Mesodermal cell (in vitro differentiated cells): ENCODE measurements around the gene KIRREL1.
A peak's percentile ranks its signal among the peaks of the same experiment; 100 is the strongest.

ENCODE experiments used
- H3K27ac ChIP-seq: 2 replicates; pipeline ENCODE4 v1.7.0; 2013; ENCODE audit warnings: mild to moderate bottlenecking, low read depth, low read length, moderate library complexity; ENCODE audit not compliant: severe bottlenecking
- H3K36me3 ChIP-seq: 2 replicates; pipeline ENCODE4 v1.7.1; 2013; ENCODE audit warnings: mild to moderate bottlenecking, low read length, moderate library complexity; ENCODE audit not compliant: control insufficient read depth, insufficient read depth
- H3K4me1 ChIP-seq: one replicate; pipeline ENCODE4 v1.7.1; 2013; ENCODE audit warnings: mild to moderate bottlenecking, low read length; ENCODE audit not compliant: insufficient read depth, control insufficient read depth, poor library complexity, severe bottlenecking
- H3K4me3 ChIP-seq: 2 replicates; pipeline ENCODE4 v1.7.0; 2013; ENCODE audit warnings: low read length, control low read depth, mild to moderate bottlenecking; ENCODE audit not compliant: insufficient read depth, poor library complexity, severe bottlenecking; ENCODE audit errors: extremely low read depth
- H3K9me3 ChIP-seq: 2 replicates; pipeline ENCODE4 v1.7.1; 2013; ENCODE audit warnings: mild to moderate bottlenecking, low read length, moderate library complexity; ENCODE audit not compliant: control insufficient read depth
- WGBS, 2 experiments: methylation state at CpG; one replicate each; pipeline ENCODE4 v1.1.5; 2013; ENCODE audit warnings: missing lambda C conversion rate in 2 of 2; ENCODE audit not compliant: insufficient coverage in 2 of 2; 5-methylcytosine and 5-hydroxymethylcytosine counted together

The KIRREL1 gene

DNA sequence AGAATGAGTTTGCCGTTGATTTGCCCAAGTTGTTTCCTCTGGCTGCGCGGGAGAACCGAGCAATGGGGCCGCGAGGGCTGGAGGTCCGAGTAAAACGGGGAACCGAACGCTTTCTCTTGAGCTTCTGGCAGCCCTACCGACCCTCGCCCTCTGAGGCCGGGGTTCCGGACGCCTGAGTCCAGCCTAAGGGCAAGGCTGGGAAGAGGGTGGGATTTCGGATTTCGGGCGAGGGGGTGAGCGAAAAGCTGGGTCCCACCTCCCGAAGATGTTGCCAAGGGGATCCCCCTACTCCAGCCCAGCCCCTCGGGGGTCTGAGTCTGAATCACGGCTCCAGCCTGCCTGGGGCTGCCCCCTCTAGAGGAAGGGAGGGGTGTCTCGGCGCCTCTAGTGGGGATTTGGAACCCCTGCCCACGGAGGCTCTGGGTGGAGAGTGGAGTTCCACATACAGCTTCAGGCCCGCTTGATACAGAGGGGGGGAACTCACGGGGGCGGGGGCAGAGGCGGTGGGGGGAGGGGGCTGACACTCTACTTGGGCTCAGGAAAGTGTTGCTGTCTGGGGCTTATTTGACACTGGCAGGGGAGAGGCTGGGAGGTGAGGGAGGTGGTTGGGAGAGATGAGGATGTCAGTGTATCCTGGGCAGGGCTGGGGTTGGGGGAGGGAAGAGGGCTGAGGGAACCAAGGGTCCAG, 617 bp downstream of the KIRREL1 start:
- Histone ChIP-seq H3K4me1 (peaks cover 38% of the 10 kb centered on the region), H3K9me3 (no peaks in the 10 kb centered on the region), H3K36me3 (peaks cover 14% of the 10 kb centered on the region), H3K4me3 (peak overlapping the region; percentile 94), H3K27ac (peak overlapping the region; percentile 71)
- WGBS, 2 experiments = 1% methylated on average over 16 to 19 of the region's 29 CpGs

- 29 to 53% methylated on average over 6 to 8 of the region's 13 CpGs for WGBS, 2 experiments
- Histone ChIP-seq H3K4me1 (peaks cover 47% of the 10 kb centered on the region), H3K27ac (peak overlapping the region; percentile 16), H3K36me3 (peaks cover 21% of the 10 kb centered on the region), H3K9me3 (no peaks in the 10 kb centered on the region), H3K4me3 (peak overlapping the region; percentile 94)
Observed at GRCh38 chr1:157994704-157995582, 1.5 kb downstream of the KIRREL1 start.

DNA sequence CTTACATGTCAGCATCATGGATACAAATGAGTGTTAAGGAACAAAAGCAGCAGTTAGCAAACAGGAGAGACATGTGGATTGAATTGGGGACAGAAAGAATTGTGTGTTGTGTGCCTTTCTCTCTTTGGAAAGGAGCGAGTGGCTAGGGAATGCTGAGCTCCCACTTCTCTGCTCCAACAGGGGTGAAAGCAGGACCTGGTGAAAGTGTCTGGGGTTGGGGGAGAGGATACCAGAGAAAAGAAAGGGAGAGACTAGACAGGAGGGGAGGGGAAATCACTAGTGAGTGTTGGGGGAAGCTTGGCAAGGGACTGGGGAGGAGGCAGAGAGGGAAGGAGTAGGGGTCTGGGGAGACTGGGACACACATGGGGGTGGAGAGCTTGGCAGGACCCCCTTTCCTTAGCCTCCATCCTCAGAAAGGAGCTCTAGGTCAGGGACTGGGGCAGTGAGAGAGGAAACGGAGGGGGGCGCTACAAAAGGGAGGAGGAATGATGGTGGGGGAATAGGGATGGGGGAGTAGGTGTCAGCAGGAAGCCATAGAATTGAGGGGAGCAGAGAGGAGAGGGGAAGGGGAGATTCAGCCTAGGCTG, 2.2 kb downstream of the KIRREL1 start:
- no peaks in the 10 kb centered on the region for H3K9me3 ChIP-seq
- H3K4me1 ChIP-seq = peaks cover 54% of the 10 kb centered on the region
- peak overlapping the region; percentile 16 for H3K27ac ChIP-seq
- peaks cover 27% of the 10 kb centered on the region for H3K36me3 ChIP-seq
- H3K4me3 ChIP-seq = peak overlapping the region; percentile 94
- WGBS, 2 experiments = 46 to 74% methylated on average over 2 of the region's 3 CpGs

GRCh38 chr1:157996433-157996832, 3.0 kb downstream of the KIRREL1 start:
- Histone ChIP-seq H3K4me3 (no peak overlapping the region), H3K4me1 (peaks cover 61% of the 10 kb centered on the region), H3K9me3 (no peaks in the 10 kb centered on the region), H3K27ac (no peak overlapping the region), H3K36me3 (peaks cover 32% of the 10 kb centered on the region)
- WGBS, 2 experiments = 100% methylated on average over 1 of the region's 5 CpGs; no CpG with 5 or more reads in 1 of the 2 experiments

GRCh38 chr1:158000507-158000906, 7.1 kb downstream of the KIRREL1 start:
- 85 to 90% methylated on average over 4 of the region's 4 CpGs for WGBS, 2 experiments
- Histone ChIP-seq H3K4me1 (peaks cover 74% of the 10 kb centered on the region), H3K9me3 (no peaks in the 10 kb centered on the region), H3K27ac (peak overlapping the region; percentile 84), H3K36me3 (peaks cover 36% of the 10 kb centered on the region), H3K4me3 (no peak overlapping the region)

DNA sequence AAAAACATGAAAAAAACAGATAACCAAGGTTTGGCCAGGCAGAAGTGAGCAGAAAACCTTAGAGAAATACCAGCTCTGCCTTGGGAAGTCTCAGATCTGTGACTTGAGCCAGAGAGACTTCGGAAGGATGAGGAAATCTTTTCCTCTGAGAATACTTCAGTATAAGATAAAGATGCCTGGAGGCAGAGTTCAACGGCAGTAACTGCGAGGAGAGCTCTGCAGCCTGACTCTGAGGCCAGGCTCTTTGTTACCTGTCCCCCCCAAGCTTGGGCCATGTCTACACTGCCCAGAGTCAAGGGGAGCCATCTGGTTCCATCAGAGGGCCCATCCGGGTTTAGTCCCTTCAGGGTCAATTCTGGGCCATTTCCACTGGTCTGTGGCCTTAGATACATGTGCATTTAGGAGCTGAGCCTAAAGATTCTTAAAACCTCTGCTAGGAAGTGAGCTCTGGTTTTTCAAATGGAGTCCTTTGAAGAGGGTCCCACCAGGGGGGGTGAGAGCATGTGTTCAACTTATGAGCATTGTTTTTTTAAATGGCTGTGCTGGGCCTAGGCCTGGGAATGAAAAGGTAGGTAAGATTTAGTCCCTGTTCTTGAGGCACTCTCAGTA, 8.7 kb downstream of the KIRREL1 start:
- H3K4me1 ChIP-seq = peaks cover 77% of the 10 kb centered on the region
- H3K4me3 ChIP-seq = no peak overlapping the region
- peaks cover 46% of the 10 kb centered on the region for H3K36me3 ChIP-seq
- peak overlapping the region; percentile 84 for H3K27ac ChIP-seq
- no peaks in the 10 kb centered on the region for H3K9me3 ChIP-seq
- 62% methylated on average over 3 to 4 of the region's 4 CpGs for WGBS, 2 experiments

DNA sequence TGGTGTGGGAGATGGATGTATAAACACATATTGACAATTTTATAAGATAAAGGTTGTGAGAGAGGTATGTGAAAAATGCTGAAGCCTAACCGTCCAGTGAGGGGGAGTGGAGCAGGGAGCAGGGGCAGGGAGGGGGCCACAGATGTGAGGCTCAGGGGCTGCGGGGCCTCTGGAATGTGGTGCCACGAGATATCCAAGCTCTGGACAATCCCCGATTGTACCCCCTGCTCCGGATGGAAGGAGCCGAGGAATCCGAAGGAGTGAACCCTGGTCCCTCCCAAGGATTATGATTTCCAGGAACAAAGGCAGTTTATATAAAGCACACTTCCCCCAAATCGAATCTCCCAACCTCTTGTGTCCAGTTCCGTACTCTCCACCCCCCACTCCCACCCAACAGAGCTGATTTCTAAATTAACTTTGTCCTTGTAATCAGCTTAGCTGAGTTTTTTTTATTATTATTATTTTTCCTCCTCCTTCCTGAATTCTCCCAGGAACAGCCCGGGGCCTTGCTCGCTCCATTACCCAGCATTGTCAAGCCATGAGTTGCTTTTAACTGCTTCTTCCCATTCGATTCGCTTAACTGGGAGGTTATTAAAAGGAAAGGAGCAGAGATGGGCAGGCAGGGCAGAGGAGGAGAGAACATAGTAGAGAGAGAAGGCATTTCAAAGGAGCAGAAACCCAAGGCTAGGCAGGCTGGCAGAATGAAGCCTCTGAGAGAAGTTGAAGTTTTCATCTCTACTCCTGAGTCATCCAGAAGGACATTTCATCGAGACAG, 9.4 kb downstream of the KIRREL1 start:
- Histone ChIP-seq H3K9me3 (no peaks in the 10 kb centered on the region), H3K27ac (peak overlapping the region; percentile 84), H3K36me3 (peaks cover 42% of the 10 kb centered on the region), H3K4me1 (peaks cover 84% of the 10 kb centered on the region), H3K4me3 (no peak overlapping the region)
- 49 to 50% methylated on average over 8 to 11 of the region's 14 CpGs for WGBS, 2 experiments

GRCh38 chr1:158003406-158003800, 10.0 kb downstream of the KIRREL1 start:
- Histone ChIP-seq H3K27ac (peak overlapping the region; percentile 84), H3K4me3 (no peak overlapping the region), H3K9me3 (no peaks in the 10 kb centered on the region), H3K36me3 (peaks cover 42% of the 10 kb centered on the region), H3K4me1 (peaks cover 89% of the 10 kb centered on the region)
- WGBS, 2 experiments = 83% methylated on average over 1 of the region's 5 CpGs; no CpG with 5 or more reads in 1 of the 2 experiments

GRCh38 chr1:158005224-158005623, 11.8 kb downstream of the KIRREL1 start:
- peaks cover 89% of the 10 kb centered on the region for H3K4me1 ChIP-seq
- WGBS, 2 experiments = no CpG with 5 or more reads among the region's 2 CpGs
- peaks cover 38% of the 10 kb centered on the region for H3K36me3 ChIP-seq
- no peaks in the 10 kb centered on the region for H3K9me3 ChIP-seq
- H3K27ac ChIP-seq = no peak overlapping the region
- H3K4me3 ChIP-seq = no peak overlapping the region

DNA sequence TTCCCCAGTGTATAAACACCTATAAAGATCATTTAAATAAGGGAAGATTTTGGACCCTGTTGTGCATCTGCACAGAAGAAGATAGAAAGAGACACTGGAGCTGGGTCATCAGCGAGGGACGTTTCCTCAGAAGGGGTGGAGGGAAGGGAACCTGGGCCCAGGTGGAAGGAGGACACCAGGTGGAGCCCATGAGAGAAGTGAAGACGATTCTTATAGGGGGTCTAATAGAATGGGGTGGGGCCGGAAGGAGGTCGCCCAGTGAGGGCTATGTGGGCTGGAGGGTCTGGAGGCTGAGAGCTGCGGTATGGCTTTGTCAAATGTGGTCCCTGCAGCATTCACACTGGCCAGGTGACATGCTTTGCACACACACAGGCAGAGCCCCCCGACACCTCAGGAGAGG, 13.7 kb downstream of the KIRREL1 start:
- Histone ChIP-seq H3K27ac (peak overlapping the region; percentile 100), H3K4me3 (no peak overlapping the region), H3K9me3 (no peaks in the 10 kb centered on the region), H3K36me3 (peaks cover 29% of the 10 kb centered on the region), H3K4me1 (peaks cover 87% of the 10 kb centered on the region)
- WGBS, 2 experiments = 81 to 88% methylated on average over 5 to 7 of the region's 7 CpGs
